Adrenal gland (tissue), 5 donors: ENCODE data around the gene ZNG1E.
"Not testable (repeated sequence)": the region's sequence is repeated elsewhere in the genome, so short reads cannot be mapped to it uniquely, and the experiment has no call there.

Experiments
- CTCF ChIP-seq, 6 experiments: fragments of 450-650 bp in 4 of 6; fragments of 200-600 bp in 2 of 6; sonication (generic) in 1 of 6; IDR thresholded peaks; 1 replicate in 5 of 6; 2 replicates in 1 of 6; pipeline versions ENCODE4 v1.5.1 to v1.8.0; 2016 to 2021; ENCODE audit warnings: antibody characterized with exemption in 6 of 6, mild to moderate bottlenecking in 2 of 6, moderate library complexity in 1 of 6
- POLR2A ChIP-seq, 2 donors: fragments of 450-650 bp; IDR thresholded peaks; one replicate each; pipeline ENCODE4 v1.6.1; 2017; ENCODE audit warnings: antibody characterized with exemption in 2 of 2, mild to moderate bottlenecking in 2 of 2, moderate library complexity in 1 of 2
- donor health status: DM: no; HTN: no; CAD: no.

DNA sequence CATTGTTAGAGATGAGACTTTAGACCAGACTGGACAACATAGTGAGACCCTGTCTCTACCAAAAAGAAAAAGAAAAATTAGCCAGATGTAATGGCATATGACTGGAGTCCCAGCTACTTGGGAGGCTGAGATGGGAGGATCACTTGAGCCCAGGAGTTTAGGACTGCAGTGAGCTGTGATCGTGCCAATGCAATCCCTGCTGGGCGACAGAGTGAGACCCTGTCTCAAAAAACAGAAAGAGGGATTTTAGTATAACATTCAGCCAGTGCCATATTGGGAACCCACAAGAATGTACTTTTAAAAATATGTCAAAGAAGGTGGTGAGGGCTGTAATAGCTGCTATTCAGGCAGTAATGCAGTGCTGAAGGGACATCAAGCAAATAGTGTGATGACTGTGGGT, 2.1 kb upstream of the ZNG1E start:
- not testable (repeated sequence) for TF ChIP-seq POLR2A, CTCF (IDR thresholded peaks at IDR 0.05)
